Mesenchymal stem cell (in vitro differentiated cells and primary cell): ENCODE measurements around the gene TTF2.

ENCODE experiments used
- DNase-seq: peaks from one replicate; pipeline ENCODE4 v3.0.0-alpha.2; 2013
- H2AFZ ChIP-seq: one replicate; pipeline ENCODE4 v1.6.1; 2013; ENCODE audit warnings: low read depth, mild to moderate bottlenecking, control low read depth, inconsistent platforms, low read length, moderate library complexity
- H2AK5ac ChIP-seq: 2 replicates; pipeline ENCODE4 v1.6.1; 2013; ENCODE audit warnings: low read length, moderate library complexity, mild to moderate bottlenecking, inconsistent platforms; ENCODE audit not compliant: severe bottlenecking
- H2BK120ac ChIP-seq: one replicate; pipeline ENCODE4 v1.6.1; 2013; ENCODE audit warnings: low read depth, mild to moderate bottlenecking, inconsistent platforms, low read length, moderate library complexity
- H2BK12ac ChIP-seq, 2 experiments: one replicate each; pipeline ENCODE4 v1.6.1; 2013; ENCODE audit warnings: inconsistent platforms in 2 of 2, low read length in 2 of 2, mild to moderate bottlenecking in 2 of 2, moderate library complexity in 2 of 2, control low read depth in 1 of 2
- H2BK15ac ChIP-seq: one replicate; pipeline ENCODE4 v1.6.1; 2013; ENCODE audit warnings: mild to moderate bottlenecking, low read depth, inconsistent platforms; ENCODE audit not compliant: poor library complexity, severe bottlenecking
- H2BK5ac ChIP-seq: 2 replicates; pipeline ENCODE4 v1.6.1; 2013; ENCODE audit warnings: low read depth, mild to moderate bottlenecking, low read length, control low read depth, inconsistent platforms; ENCODE audit not compliant: poor library complexity, severe bottlenecking
- H3K14ac ChIP-seq, 2 experiments: one replicate each; pipeline ENCODE4 v1.6.1; 2013; ENCODE audit warnings: inconsistent platforms in 2 of 2, low read length in 2 of 2, control low read depth in 1 of 2, mild to moderate bottlenecking in 1 of 2, moderate library complexity in 1 of 2
- H3K18ac ChIP-seq, 2 experiments: one replicate each; pipeline ENCODE4 v1.6.1; 2013; ENCODE audit warnings: inconsistent platforms in 2 of 2, low read length in 2 of 2, control low read depth in 1 of 2, low read depth in 1 of 2, mild to moderate bottlenecking in 1 of 2
- H3K23ac ChIP-seq, 2 experiments: one replicate each; pipeline ENCODE4 v1.6.1; 2013; ENCODE audit warnings: inconsistent platforms in 2 of 2, low read length in 2 of 2, mild to moderate bottlenecking in 2 of 2, moderate library complexity in 2 of 2, control low read depth in 1 of 2
- H3K27ac ChIP-seq: 2 replicates; pipeline ENCODE4 v1.5.1; 2013; ENCODE audit warnings: mild to moderate bottlenecking, moderate library complexity, low read length, control low read depth, inconsistent platforms; ENCODE audit not compliant: poor library complexity, severe bottlenecking
- H3K27me3 ChIP-seq, 2 experiments: 2 replicates each; pipeline versions ENCODE4 v1.6.1 to v1.7.0; 2013; ENCODE audit warnings: low read length in 2 of 2, mild to moderate bottlenecking in 2 of 2, moderate library complexity in 2 of 2, control low read depth in 1 of 2, inconsistent platforms in 1 of 2; ENCODE audit not compliant: control insufficient read depth in 1 of 2, insufficient read depth in 1 of 2
- H3K36me3 ChIP-seq, 2 experiments: 2 replicates each; pipeline versions ENCODE4 v1.6.1 to v1.7.0; 2013; ENCODE audit warnings: low read length in 2 of 2, control low read depth in 1 of 2, inconsistent platforms in 1 of 2, low read depth in 1 of 2, mild to moderate bottlenecking in 1 of 2; ENCODE audit not compliant: insufficient read depth in 2 of 2, control insufficient read depth in 1 of 2
- H3K4ac ChIP-seq, 2 experiments: one replicate each; pipeline ENCODE4 v1.6.1; 2013; ENCODE audit warnings: inconsistent platforms in 2 of 2, low read length in 2 of 2, mild to moderate bottlenecking in 2 of 2, moderate library complexity in 2 of 2, control low read depth in 1 of 2, low read depth in 1 of 2
- H3K4me1 ChIP-seq: 2 replicates; pipeline ENCODE4 v1.6.1; 2013; ENCODE audit warnings: low read depth, low read length, control low read depth; ENCODE audit not compliant: control insufficient read depth, insufficient read depth
- H3K4me2 ChIP-seq: 2 replicates; pipeline ENCODE4 v1.6.1; 2013; ENCODE audit warnings: low read length, mild to moderate bottlenecking, inconsistent platforms; ENCODE audit not compliant: poor library complexity, severe bottlenecking
- H3K4me3 ChIP-seq, 2 experiments: 2 replicates each; pipeline versions ENCODE4 v1.5.1 to v1.7.0; 2013; ENCODE audit warnings: low read length in 2 of 2, mild to moderate bottlenecking in 2 of 2, control low read depth in 1 of 2, low read depth in 1 of 2; ENCODE audit not compliant: insufficient read depth in 1 of 2
- H3K79me1 ChIP-seq: replicated peaks from 2 replicates; pipeline ENCODE4 v1.6.1; 2013; ENCODE audit warnings: mild to moderate bottlenecking, control low read depth, low read length, inconsistent platforms; ENCODE audit not compliant: poor library complexity, severe bottlenecking
- H3K9ac ChIP-seq: 2 replicates; pipeline ENCODE4 v1.7.0; 2013; ENCODE audit warnings: mild to moderate bottlenecking, low read length, moderate library complexity
- H3K9me3 ChIP-seq: 2 replicates; pipeline ENCODE4 v1.7.0; 2013; ENCODE audit warnings: mild to moderate bottlenecking, low read length; ENCODE audit not compliant: control insufficient read depth
- H4K8ac ChIP-seq: one replicate; pipeline ENCODE4 v1.6.1; 2013; ENCODE audit warnings: inconsistent platforms, mild to moderate bottlenecking, low read length, moderate library complexity
- H4K91ac ChIP-seq: one replicate; pipeline ENCODE4 v1.6.1; 2013; ENCODE audit warnings: mild to moderate bottlenecking, low read length, inconsistent platforms
- WGBS: methylation state at CpG from one replicate; pipeline ENCODE4 v1.1.7; 2013; ENCODE audit warnings: mixed read lengths; 5-methylcytosine and 5-hydroxymethylcytosine counted together

Gene TTF2

DNA sequence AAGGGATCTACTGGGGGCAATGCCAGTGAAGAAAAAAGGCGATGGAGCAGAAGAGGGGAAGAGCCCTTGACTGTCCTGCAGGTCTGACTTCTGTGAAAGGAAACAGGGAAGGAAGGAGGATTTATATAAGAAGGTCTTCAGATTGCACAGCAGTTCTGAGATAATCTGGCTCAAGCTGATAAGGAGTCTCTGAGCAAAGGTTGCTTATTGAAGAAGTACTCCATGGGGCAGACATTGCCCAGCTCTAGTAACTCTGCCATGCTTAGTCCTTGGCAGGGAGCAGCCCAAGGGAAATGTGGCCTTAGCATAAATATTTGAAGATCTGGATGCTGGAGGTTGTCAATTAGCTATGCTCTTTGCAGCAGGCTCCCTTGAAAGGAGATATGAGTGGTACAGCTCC, 15.9 kb upstream of the TTF2 start:
- H2AFZ ChIP-seq = no peak overlapping the region
- no peak overlapping the region for H2BK12ac ChIP-seq
- H3K27me3 ChIP-seq = no peaks in the 10 kb centered on the region
- H3K9ac ChIP-seq = no peak overlapping the region
- H3K4me3 ChIP-seq = no peak overlapping the region
- H3K27ac ChIP-seq = no peak overlapping the region
- H4K91ac ChIP-seq = no peak overlapping the region
- H3K4me2 ChIP-seq = no peak overlapping the region
- DNase-seq = no peak
- H3K4me1 ChIP-seq = no peaks in the 10 kb centered on the region
- no peak overlapping the region for H2BK120ac ChIP-seq
- H3K23ac ChIP-seq = no peak overlapping the region
- no peak overlapping the region for H3K18ac ChIP-seq
- no peaks in the 10 kb centered on the region for H3K79me1 ChIP-seq
- no peak overlapping the region for H2BK5ac ChIP-seq
- no peak overlapping the region for H2BK15ac ChIP-seq
- no peaks in the 10 kb centered on the region for H3K36me3 ChIP-seq
- peaks cover 4% of the 10 kb centered on the region for H3K9me3 ChIP-seq
- no peak overlapping the region for H4K8ac ChIP-seq
- no peak overlapping the region for H3K4ac ChIP-seq
- no peak overlapping the region for H2AK5ac ChIP-seq
- 80% methylated on average over 1 of the region's 1 CpG for WGBS
- no peak overlapping the region for H3K14ac ChIP-seq

DNA sequence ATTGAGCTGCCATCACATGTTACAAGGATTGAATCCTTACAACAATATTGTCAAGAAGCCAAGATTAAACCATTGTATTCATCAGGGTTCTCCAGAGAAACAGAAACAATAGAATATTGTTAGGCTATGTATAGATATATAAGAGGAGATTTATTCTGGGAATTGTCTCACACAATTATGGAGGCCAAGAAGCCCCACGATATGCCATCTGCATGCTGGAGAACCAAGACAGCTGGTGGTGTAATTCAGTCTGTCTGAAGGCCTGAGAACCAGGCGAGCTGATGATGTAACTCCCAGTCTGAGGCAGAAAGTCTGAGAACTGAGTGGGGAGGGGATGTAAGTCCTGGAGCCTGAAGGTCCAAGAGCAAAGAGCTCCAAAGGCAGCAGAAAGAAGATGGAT, 14.5 kb upstream of the TTF2 start:
- no peaks in the 10 kb centered on the region for H3K4me1 ChIP-seq
- H3K9me3 ChIP-seq = peaks cover 4% of the 10 kb centered on the region
- DNase-seq = no peak
- H2BK5ac ChIP-seq = no peak overlapping the region
- H3K27ac ChIP-seq = no peak overlapping the region
- H3K23ac ChIP-seq = no peak overlapping the region
- no peaks in the 10 kb centered on the region for H3K79me1 ChIP-seq
- 73% methylated on average over 2 of the region's 2 CpGs for WGBS
- H3K36me3 ChIP-seq = no peaks in the 10 kb centered on the region
- no peak overlapping the region for H3K4me3 ChIP-seq
- no peak overlapping the region for H2BK15ac ChIP-seq
- no peak overlapping the region for H3K14ac ChIP-seq
- no peaks in the 10 kb centered on the region for H3K27me3 ChIP-seq
- H2AK5ac ChIP-seq = no peak overlapping the region
- H4K8ac ChIP-seq = no peak overlapping the region
- H3K9ac ChIP-seq = no peak overlapping the region
- H2AFZ ChIP-seq = no peak overlapping the region
- no peak overlapping the region for H3K18ac ChIP-seq
- no peak overlapping the region for H2BK120ac ChIP-seq
- H3K4me2 ChIP-seq = no peak overlapping the region
- H3K4ac ChIP-seq = no peak overlapping the region
- no peak overlapping the region for H2BK12ac ChIP-seq
- no peak overlapping the region for H4K91ac ChIP-seq

GRCh38 chr1:117046781-117047180, 13.3 kb upstream of the TTF2 start:
- Histone ChIP-seq H2BK15ac (no peak overlapping the region), H3K27ac (no peak overlapping the region), H3K4me3 (no peak overlapping the region), H3K9me3 (peaks cover 3% of the 10 kb centered on the region), H3K36me3 (no peaks in the 10 kb centered on the region), H3K23ac (no peak overlapping the region), H2AFZ (no peak overlapping the region), H2BK12ac (no peak overlapping the region), H3K18ac (no peak overlapping the region), H3K4me2 (no peak overlapping the region), H2BK120ac (no peak overlapping the region), H3K4ac (no peak overlapping the region), H3K14ac (no peak overlapping the region), H3K79me1 (no peaks in the 10 kb centered on the region), H2AK5ac (no peak overlapping the region), H2BK5ac (no peak overlapping the region), H3K4me1 (no peaks in the 10 kb centered on the region), H3K9ac (no peak overlapping the region), H3K27me3 (no peaks in the 10 kb centered on the region), H4K91ac (no peak overlapping the region), H4K8ac (no peak overlapping the region)
- DNase-seq = no peak
- 92% methylated on average over 4 of the region's 4 CpGs for WGBS

DNA sequence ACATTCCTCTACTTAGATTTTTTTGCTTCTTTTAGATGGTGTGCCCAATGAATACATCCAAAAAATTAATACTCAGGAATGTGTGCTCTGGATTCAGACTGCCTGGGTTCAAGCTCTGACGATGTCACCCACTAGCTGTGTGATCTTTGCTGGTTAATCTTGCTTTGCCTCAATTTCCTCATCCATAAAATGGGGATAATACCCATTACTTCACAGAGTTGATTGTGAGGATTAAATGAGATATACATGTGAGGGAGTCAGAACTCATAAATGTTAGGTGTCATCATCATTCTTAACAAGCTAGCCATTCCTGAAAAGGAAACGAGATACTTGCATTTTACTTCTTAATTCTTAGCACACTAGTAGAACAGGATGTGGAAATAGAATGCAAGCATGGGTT, 12.9 kb upstream of the TTF2 start:
- no peak overlapping the region for H3K4me2 ChIP-seq
- no peak overlapping the region for H3K14ac ChIP-seq
- H3K9ac ChIP-seq = no peak overlapping the region
- no peak for DNase-seq
- H3K23ac ChIP-seq = no peak overlapping the region
- no peak overlapping the region for H4K8ac ChIP-seq
- no peak overlapping the region for H2BK15ac ChIP-seq
- no peak overlapping the region for H2BK12ac ChIP-seq
- no peak overlapping the region for H3K18ac ChIP-seq
- no peak overlapping the region for H2AK5ac ChIP-seq
- no peaks in the 10 kb centered on the region for H3K4me1 ChIP-seq
- no peak overlapping the region for H3K4me3 ChIP-seq
- no peak overlapping the region for H2BK5ac ChIP-seq
- H2AFZ ChIP-seq = no peak overlapping the region
- H3K27ac ChIP-seq = no peak overlapping the region
- H4K91ac ChIP-seq = no peak overlapping the region
- H3K36me3 ChIP-seq = no peaks in the 10 kb centered on the region
- WGBS = 100% methylated on average over 1 of the region's 2 CpGs
- no peak overlapping the region for H3K4ac ChIP-seq
- no peaks in the 10 kb centered on the region for H3K79me1 ChIP-seq
- H3K27me3 ChIP-seq = no peaks in the 10 kb centered on the region
- no peak overlapping the region for H2BK120ac ChIP-seq
- no peaks in the 10 kb centered on the region for H3K9me3 ChIP-seq
